NAMALWA (cell line): ENCODE data around the gene TUBGCP2.
"Not testable (repeated sequence)": the region's sequence is repeated elsewhere in the genome, so short reads cannot be mapped to it uniquely, and the experiment has no call there.

Experiments used
- DNase-seq: peaks from one replicate; pipeline ENCODE4 v3.0.0-alpha.2; 2015; ENCODE audit warnings: low spot score

TUBGCP2 gene

GRCh38 chr10:133245439-133246235 is 63.0 kb downstream of the TUBGCP2 start:
- DNase-seq = no peak

GRCh38 chr10:133243593-133243992 is 65.1 kb downstream of the TUBGCP2 start:
- DNase-seq = no peak

GRCh38 chr10:133242611-133243356 is 65.9 kb downstream of the TUBGCP2 start:
- no peak for DNase-seq

DNA sequence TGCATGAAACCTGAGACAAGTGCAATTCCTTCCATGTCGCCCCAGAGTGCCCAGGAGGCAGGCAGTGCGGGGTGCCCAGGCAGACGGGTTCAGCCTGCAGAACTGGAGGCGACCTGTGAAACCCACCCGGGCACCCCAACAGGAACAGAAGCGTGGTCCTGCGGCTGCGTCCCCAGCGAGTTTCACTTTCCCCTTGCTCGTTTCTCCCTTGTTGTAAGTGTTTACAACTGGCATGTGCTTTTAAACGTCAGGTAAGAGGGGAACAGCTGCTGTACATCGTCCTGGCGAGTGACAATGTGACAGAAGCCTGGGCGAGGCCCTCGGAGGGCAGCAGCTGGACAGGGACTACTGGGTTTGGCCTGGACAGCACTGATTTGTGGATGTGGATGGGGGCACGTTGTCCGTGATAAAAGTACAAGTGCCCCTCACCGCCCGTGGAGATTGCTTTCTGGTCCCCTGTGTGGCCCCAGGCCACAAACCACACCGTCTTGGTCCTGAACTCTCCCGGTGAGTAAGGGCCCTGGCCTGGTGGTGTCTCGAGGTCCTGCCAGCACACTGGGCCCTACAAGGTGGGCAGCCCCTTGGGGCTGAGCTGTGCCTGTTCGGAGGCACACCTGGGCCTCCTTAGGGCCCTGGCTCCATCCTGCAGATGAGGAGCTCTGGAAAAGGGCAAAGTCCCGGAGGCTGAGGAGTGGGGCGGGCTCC is 67.0 kb downstream of the TUBGCP2 start:
- DNase-seq = no peak

DNA sequence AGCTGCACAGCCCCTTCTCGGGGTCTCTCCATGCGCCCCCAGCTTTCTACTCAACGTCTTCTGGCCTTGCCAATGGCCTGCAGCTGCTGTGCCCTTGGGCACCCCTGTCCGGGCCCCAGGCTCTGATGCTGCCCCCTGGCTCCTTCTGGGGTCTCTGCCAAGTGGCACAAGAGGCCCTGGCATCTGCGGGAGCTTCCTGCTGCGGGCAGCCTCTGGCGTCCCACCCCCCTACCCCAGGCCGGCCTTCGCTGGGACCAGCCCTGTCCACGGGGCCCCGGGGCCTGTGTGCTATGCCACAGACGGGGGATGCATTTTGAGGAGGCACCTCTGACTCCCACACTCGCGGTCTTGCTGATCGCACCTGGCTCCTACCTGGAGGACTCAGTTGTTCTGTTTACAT is 68.7 kb downstream of the TUBGCP2 start:
- no peak for DNase-seq

GRCh38 chr10:133238466-133238804 is 70.2 kb downstream of the TUBGCP2 start:
- no peak for DNase-seq

GRCh38 chr10:133237588-133238465 is 70.8 kb downstream of the TUBGCP2 start, which contains the start of gene VENTX:
TSS of gene VENTX (plus strand) at chr10:133237855. CDS start at chr10:133237915, 60 bp downstream.
- DNase-seq = no peak

DNA sequence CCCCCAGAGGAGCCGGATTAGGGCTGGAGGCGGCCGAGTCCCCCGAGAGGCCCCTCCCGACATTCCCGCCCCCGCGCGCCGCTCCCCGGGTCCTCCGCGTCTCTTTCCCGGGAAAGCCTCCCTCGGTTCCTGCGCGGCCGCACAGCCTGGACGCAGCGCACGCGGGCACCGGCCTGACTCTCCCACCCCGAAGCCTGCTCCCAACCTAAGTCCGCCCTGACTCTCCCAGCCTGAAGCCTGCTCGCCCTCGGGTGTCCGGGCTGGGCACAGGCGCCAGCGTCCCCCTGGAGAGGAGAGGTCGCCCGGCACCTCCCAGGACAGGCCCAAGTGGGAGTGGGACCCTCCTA is 71.5 kb downstream of the TUBGCP2 start:
- no peak for DNase-seq

- no peak for DNase-seq
These were observed 72.1 kb downstream of the TUBGCP2 start for GRCh38 chr10:133236401-133237240.

DNA sequence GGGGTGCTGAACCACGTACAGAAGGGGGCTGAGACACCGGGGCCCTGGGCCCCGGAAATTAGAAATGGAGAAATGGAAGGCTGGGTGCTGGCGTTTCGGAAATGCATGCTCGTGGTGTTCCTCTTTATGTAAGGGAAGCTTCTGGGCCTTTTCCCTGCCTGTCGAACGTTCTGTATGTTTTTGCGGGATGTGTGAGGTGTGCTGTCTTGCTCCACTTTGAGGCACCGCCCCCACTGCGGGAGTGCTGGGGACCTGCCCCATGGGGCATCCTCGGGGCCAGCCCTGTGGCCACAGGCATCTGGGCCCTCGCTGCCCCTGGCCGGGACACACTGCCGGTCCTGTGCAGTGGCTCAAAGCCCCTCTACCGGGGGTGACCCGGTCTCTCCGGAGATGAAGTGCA is 72.7 kb downstream of the TUBGCP2 start:
- no peak for DNase-seq

DNA sequence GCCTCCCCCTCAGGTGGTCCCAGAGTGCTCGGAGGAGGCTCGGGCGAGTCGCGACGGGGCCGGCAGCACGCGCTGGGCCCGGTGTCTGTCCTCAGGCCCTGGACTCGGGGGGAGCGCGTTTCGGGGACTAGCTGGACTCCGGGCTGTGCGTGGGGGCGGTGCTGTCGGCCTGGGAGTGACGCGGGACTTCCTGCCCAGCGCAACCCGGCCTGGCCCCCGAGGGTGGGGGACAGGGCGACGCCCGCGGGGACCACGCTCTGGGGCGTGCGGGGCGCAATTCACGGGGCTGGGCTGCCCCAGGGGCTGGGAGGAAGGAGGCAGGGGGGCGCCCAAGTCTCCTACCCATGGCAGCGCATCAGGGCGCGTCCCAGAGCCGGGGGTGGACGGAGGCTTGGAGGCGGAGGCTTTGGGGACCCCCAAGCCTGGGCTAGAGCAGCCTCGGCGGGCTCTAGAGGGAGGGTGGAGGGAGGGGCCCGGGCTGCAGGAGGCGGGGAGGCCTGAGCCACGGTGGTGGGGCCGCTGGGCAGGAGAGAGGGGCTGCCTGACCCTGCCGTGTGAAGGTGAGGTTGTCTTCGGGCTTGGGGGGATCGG is 73.3 kb downstream of the TUBGCP2 start:
- no peak for DNase-seq

GRCh38 chr10:133234796-133235195 is 73.9 kb downstream of the TUBGCP2 start:
- not testable (repeated sequence) for DNase-seq

DNA sequence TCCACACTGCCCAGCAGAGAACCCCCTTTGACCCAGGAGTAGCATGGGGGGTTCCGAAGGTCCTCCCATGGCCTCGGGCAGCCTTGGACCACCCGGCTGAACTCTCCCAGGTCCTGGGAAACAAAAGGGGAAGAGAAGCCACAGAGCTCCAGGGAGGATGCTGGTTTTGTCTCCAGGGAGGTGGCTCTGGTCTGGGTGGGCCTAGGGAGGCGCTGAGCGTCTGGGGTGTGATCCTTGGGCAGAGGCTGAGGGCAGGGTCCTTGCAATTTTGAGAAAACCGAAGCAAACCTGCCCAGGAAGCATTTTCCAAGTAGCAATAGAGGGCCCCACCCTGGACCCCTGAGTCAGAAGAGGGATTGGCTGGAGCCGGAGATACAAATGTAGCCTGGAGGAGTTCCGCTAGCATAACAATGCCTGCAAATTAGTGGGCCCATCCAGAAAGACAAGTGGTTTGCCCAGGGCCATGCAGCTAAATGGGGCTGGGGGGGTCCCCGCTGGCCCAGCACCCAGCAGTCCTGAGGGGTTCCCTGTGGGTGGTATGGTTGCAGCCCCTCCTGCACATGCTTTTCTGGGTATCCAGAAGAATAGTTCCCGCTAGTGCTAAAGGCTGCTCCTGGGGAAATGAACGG is 76.6 kb downstream of the TUBGCP2 start:
- DNase-seq = no peak

DNA sequence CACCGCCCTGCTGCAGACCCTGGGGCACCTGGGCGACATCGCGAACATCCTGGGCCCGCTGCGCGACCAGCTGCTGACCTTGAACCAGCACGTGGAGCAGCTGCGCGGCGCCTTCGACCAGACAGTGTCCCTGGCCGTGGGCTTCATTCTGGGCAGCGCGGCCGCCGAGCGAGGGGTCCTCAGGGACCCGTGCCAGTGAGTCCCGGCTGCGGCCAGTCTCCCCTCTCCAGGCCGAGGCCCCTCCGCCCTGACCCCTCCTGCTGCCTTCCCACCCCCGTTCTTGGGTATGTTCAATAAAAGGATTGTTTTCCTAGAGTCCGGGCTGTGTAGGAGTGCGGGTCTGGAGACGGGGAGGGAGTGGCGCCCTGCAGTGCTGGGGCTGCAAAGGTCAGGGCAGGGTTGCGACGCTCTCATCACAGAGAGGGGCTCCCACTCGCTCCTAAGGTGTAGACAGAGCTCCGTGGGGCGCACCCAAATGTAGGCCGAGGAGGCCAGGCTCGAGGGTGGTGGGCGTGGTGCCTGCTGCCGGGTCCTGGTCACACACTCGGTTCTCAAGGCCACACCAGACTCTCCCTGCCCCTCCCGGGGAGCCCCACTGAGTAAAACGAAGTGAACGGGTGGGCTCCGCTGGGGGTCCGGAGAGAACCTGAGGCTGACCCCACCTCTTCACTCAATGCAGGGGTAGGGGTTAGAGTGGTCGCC is 77.3 kb downstream of the TUBGCP2 start:
- DNase-seq = no peak

DNA sequence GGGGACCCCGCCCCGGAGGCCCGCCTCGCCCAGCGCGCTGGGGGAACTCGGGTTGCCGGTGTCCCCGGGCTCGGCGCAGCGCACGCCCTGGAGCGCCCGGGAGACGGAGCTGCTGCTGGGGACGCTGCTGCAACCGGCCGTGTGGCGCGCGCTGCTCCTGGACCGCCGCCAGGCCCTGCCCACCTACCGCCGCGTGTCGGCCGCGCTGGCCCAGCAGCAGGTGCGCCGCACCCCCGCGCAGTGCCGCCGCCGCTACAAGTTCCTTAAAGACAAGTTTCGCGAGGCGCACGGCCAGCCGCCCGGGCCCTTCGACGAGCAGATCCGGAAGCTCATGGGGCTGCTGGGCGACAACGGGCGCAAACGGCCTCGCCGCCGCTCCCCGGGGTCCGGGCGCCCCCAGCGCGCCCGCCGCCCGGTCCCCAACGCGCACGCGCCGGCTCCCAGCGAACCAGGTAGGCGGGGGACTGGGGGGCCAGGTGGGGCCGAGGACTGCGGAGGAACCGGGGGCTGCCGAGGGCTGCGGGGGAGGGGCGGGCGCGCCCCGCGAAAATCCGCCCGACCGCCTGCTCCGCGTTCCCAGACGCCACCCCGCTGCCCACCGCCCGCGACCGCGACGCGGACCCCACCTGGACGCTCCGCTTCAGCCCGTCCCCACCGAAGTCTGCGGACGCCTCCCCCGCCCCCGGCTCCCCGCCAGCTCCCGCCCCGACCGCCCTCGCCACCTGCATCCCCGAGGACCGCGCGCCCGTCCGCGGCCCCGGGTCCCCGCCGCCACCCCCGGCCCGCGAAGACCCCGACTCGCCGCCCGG is 78.1 kb downstream of the TUBGCP2 start:
- DNase-seq = no peak

GRCh38 chr10:133230044-133230361 is 78.7 kb downstream of the TUBGCP2 start, which contains the start of gene UTF1:
TSS of gene UTF1 (plus strand) at chr10:133230217. CDS start at chr10:133230289, 72 bp downstream.
- no peak for DNase-seq

DNA sequence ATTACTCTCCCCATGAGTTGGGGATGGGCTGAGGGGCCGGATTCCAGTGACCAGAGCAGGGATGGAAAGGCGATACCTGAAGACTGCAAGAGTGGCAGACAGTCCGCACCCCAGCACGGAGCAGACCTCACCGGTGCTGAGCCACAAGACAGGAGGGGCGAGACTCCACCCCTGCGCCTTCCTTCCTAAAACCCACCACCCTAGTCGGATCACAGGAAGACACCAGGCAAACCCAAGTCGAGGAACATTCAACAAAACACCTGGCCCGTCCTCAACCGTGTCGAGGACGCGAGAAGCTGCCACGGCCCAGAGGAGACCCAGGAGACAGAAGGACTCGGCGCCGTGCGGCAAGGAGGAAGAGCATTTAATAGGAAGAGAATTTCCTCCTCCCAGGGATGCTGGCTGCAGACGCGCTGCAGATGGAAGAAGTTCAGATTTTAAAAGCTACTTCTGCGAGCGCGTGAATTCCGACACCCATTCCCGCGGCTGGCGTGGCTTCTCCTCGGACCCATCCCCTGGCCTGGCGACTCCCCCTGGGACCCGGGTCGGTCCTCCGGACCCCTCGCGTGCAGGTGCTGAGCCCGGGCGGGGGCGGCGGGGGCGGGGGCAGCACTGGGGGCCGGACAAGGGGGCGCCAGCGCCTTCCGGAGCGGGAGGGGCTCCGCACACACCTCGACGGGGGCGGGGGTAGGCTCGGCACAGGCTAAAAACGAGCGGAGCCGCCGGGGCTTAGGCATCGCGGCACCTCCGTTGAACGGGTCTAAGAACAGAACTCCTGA is 79.2 kb downstream of the TUBGCP2 start:
- no peak for DNase-seq
